Heart right ventricle (tissue), 16 donors: ENCODE results near the gene CCSER2. TPM values are rescaled to one million over a fixed set of nuclear protein-coding genes. Genes with fewer than 3 reads are reported as not detected.

Experiments used
- ATAC-seq, 8 donors: fragments of 200-7000 bp; cut with Tn5 transposase; one replicate each; pipeline ENCODE4 v1.9.1; 2020; ENCODE audit warnings: mild to moderate bottlenecking in 8 of 8, moderate library complexity in 8 of 8, moderate number of reproducible peaks in 1 of 8
- DNase-seq, 2 donors: peaks; one replicate each; pipeline ENCODE4 v3.0.0-alpha.2; 2020
- H3K27ac ChIP-seq, 10 donors: fragments of 200-600 bp; sonication (generic) in 2 of 10; one replicate each; pipeline versions ENCODE4 v1.5.0 to v1.8.0; 2020 to 2022; ENCODE audit warnings: mild to moderate bottlenecking in 3 of 10
- H3K27me3 ChIP-seq, 7 donors: fragments of 200-600 bp; one replicate each; pipeline ENCODE4 v1.8.0; 2021 to 2022; ENCODE audit warnings: mild to moderate bottlenecking in 2 of 7
- H3K36me3 ChIP-seq, 9 donors: fragments of 200-600 bp; sonication (generic) in 1 of 9; one replicate each; pipeline versions ENCODE4 v1.5.0 to v1.8.0; 2020 to 2022; ENCODE audit warnings: mild to moderate bottlenecking in 2 of 9
- H3K4me1 ChIP-seq, 9 donors: fragments of 200-600 bp; sonication (generic) in 1 of 9; one replicate each; pipeline versions ENCODE4 v1.5.0 to v1.8.0; 2020 to 2022; ENCODE audit warnings: mild to moderate bottlenecking in 4 of 9
- H3K4me3 ChIP-seq, 10 donors: fragments of 200-600 bp; sonication (generic) in 2 of 10; one replicate each; pipeline versions ENCODE4 v1.5.0 to v1.8.0; 2020 to 2022; ENCODE audit warnings: mild to moderate bottlenecking in 7 of 10, moderate library complexity in 2 of 10
- H3K9me3 ChIP-seq, 11 donors: fragments of 200-600 bp in 10 of 11; sonication (generic) in 2 of 11; one replicate each; pipeline versions ENCODE4 v1.5.0 to v1.8.0; 2013 to 2022; ENCODE audit warnings: mild to moderate bottlenecking in 2 of 11, control low read depth in 1 of 11, moderate library complexity in 1 of 11
- WGBS, 2 donors: extraction: QIAGEN DNeasy Blood & Tissue Kit; methylation state at CpG; one replicate each; pipeline ENCODE4 v1.1.7; 2013; ENCODE audit warnings: inconsistent platforms in 1 of 2; 5-methylcytosine and 5-hydroxymethylcytosine counted together
- intact Hi-C, 10 donors: fragments of 100-400 bp; cut with DNase I; formaldehyde crosslinking; loops; one replicate each; pipeline versions ENCODE4 v1.11.1 to v1.14.2; 2022
- polyA plus RNA-seq, 2 donors: library from polyadenylated mRNA; stranded (reverse); fragments of 200-250 nt; gene quantifications; one replicate each; pipeline ENCODE4 v1.2.3, GENCODE V29; 2013
- total RNA-seq, 10 donors: library from RNA; stranded (reverse); fragmentation: NEBNext Ultra II Directional in 3 of 10; extraction: Animal tissue kit (Norgen Biotek cat#: 25700) in 3 of 10; gene quantifications; one replicate each; pipeline versions ENCODE4 v1.2.1 to v1.2.4, GENCODE V29; 2021 to 2023
- TF ChIP-seq, protein P1 (sequence below), 9 donors: fragments of 200-600 bp; sonication (generic) in 2 of 9; IDR thresholded peaks; one replicate each; pipeline versions ENCODE4 v1.5.0 to v1.8.0; 2021 to 2022; ENCODE audit warnings: antibody characterized with exemption in 9 of 9, mild to moderate bottlenecking in 5 of 9, moderate library complexity in 1 of 9
- donor health status: Arrhythmogenic right ventricular cardiomyopathy.
- donor health status: ischemic (EF 13 %, LVEDD 7.1; RV severe dilation, severe dysfunction).
- donor health status: healthy with polysubstance abuse.
- donor health status: DM: no; HTN: yes; CAD: no.
- donor health status: DM: no; HTN: no; CAD: no.
- donor health status: ischemic (EF 25% LVEDD 6.9; RV normal size, moderate dysfunction).
- donor health status: ischemic (EF 25% LVEDD 5.7; RV mildly dilated, moderate dysfunction).
- donor health status: healthy.
- donor health status: DM: yes; HTN: yes; CAD: no.
- donor health status: Ischemic cardiomyopathy.
- donor health status: ischemic (EF 35%, LVEDD 5.7; RV mildly dilated, moderate dysfunction).
- donor health status: nonischemic (EF 11% LVEDD 7.7; RV severe dilation, severe dysfunction).
- donor health status: DM: yes; HTN: yes; CAD: no.
- donor health status: PGD.
- donor health status: ischemic (EF 29% LVEDD 5.4; RV normal size, mild dysfunction).
- donor health status: nonischemic (EF 23%, LVEDD 6.1; RV moderate dilation, normal function).

The CCSER2 gene
- total and polyA plus RNA-seq, 12 donors: 27.5 to 252 (median 198) TPM

DNA sequence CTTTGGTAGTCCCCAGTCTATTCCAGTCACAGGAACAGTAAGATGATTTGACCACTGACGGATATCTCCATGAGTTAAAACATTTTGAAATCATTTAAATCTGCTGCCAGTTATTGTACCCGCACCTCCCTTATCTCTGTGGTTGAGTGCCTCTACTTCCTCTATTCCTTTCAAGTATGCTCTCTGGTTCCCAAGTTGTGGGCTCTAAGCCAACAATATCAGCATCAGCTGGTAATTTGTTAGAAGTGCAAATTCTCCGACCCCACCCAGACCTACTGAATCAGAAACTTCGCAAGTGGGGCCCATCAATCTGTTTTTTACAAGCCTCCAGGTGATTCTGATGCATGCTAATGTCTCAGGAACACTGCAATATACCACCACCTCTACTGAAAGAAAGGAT lies 235.5 kb downstream of the CCSER2 start:
- no peak overlapping the region for H3K27ac ChIP-seq
- H3K9me3 ChIP-seq: no peaks in the 10 kb centered on the region
- no peaks in the 10 kb centered on the region for H3K4me1 ChIP-seq
- ATAC-seq (no peak), DNase-seq (no peak)
- peaks cover 4 to 53% (median 19%) of the 10 kb centered on the region in 7 donors for H3K27me3 ChIP-seq
- TF ChIP-seq, protein P1, sequence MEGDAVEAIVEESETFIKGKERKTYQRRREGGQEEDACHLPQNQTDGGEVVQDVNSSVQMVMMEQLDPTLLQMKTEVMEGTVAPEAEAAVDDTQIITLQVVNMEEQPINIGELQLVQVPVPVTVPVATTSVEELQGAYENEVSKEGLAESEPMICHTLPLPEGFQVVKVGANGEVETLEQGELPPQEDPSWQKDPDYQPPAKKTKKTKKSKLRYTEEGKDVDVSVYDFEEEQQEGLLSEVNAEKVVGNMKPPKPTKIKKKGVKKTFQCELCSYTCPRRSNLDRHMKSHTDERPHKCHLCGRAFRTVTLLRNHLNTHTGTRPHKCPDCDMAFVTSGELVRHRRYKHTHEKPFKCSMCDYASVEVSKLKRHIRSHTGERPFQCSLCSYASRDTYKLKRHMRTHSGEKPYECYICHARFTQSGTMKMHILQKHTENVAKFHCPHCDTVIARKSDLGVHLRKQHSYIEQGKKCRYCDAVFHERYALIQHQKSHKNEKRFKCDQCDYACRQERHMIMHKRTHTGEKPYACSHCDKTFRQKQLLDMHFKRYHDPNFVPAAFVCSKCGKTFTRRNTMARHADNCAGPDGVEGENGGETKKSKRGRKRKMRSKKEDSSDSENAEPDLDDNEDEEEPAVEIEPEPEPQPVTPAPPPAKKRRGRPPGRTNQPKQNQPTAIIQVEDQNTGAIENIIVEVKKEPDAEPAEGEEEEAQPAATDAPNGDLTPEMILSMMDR (IDR thresholded peaks at IDR 0.05): no peak
- no peaks in the 10 kb centered on the region for H3K36me3 ChIP-seq
- 31 to 36% methylated on average over 4 of the region's 4 CpGs for WGBS, 2 donors
- intact Hi-C loops: no loop called here
- H3K4me3 ChIP-seq: no peak overlapping the region

DNA sequence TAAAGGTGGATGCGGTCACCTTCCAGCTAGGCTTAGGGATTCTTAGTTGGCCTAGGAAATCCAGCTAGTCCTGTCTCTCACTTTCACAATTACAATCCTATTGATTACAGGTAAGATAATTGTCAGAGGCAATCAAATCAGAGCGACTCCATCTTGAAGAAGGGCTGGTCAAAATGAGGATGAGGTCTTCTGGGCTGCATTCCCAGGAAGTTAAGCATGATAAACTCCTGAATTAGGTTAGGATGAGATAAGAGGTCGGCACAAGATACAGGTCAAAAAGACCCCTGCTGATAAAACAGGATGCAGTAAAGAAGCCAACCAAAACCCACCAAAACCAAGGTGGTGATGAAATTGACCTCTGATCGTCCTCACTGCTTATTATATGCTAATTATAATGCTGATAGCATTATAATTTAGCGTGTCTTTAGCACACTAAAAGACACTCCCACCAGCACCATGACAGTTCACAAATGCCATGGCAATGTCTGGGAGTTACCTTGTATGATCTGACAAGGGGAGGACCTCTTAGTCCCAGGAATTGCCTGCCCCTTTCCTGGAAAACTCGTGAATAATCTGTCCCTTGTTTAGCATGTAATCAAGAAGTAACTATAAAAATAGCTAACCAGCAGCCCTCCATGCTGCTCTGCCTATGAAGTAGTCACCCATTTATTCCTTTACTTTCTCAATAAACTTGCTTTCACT lies 237.6 kb downstream of the CCSER2 start:
- no peak for ATAC-seq
- H3K4me3 ChIP-seq: no peak overlapping the region
- intact Hi-C loops: no loop called here

DNA sequence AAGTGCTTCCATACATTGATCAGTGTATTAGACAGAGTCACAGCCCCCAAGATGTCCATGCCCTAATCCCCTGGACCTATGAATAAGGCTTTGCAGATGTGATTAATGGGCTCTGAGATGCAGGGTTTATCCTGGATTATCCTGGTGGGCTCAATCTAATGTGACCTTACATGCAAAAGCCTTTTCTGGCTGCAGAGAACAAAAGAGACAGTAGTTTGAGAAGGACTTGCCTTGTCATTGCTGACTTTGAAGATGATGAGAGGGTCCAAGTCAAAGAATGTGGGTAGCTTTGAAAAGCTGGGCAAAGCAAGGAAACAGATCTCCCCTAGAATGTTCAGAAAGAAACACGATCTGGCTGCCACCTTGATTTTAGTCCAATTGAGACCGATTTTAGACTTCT lies 238.7 kb downstream of the CCSER2 start:
- ATAC-seq (no peak), DNase-seq (no peak)
- Histone ChIP-seq H3K4me1 (no peaks in the 10 kb centered on the region), H3K27me3 (peaks cover 4 to 59% (median 21%) of the 10 kb centered on the region in 7 donors), H3K4me3 (no peak overlapping the region), H3K36me3 (no peaks in the 10 kb centered on the region), H3K9me3 (no peaks in the 10 kb centered on the region), H3K27ac (no peak overlapping the region)
- intact Hi-C loops: no loop called here
- WGBS, 2 donors: 47 to 48% methylated on average over 2 of the region's 2 CpGs
- TF ChIP-seq, protein P1 (IDR thresholded peaks at IDR 0.05): no peak

More for the DNA sequence above, 237.6 kb downstream of the CCSER2 start:
- H3K27ac ChIP-seq: no peak overlapping the region
- H3K9me3 ChIP-seq: no peaks in the 10 kb centered on the region
- H3K27me3 ChIP-seq: peaks cover 4 to 66% (median 21%) of the 10 kb centered on the region in 7 donors
- no peak for DNase-seq
- TF ChIP-seq, protein P1 (IDR thresholded peaks at IDR 0.05): no peak
- 53 to 56% methylated on average over 6 of the region's 6 CpGs for WGBS, 2 donors
- H3K36me3 ChIP-seq: no peaks in the 10 kb centered on the region
- H3K4me1 ChIP-seq: no peaks in the 10 kb centered on the region

Other genes with a start within 250 kb of the CCSER2 start
- 100 to 1,000 TPM; 316 to 552 (median 463) TPM for gene GHITM, start 189.1 kb upstream of the CCSER2 start, total RNA-seq
- 100 to 1,000 TPM; 123 to 342 TPM for gene GHITM, start 189.1 kb upstream of the CCSER2 start, polyA plus RNA-seq
- not detected for gene GPR15LG, start 154.8 kb upstream of the CCSER2 start, total RNA-seq
- not detected for gene GPR15LG, start 154.8 kb upstream of the CCSER2 start, polyA plus RNA-seq
- gene CDHR1, start 134.1 kb upstream of the CCSER2 start, total RNA-seq: 1 to 10 TPM in 3 of 10 donors, under 1 TPM in 7; 0.12 to 1.3 (median 0.49) TPM
- under 1 TPM; 0.12 to 0.29 TPM for gene CDHR1, start 134.1 kb upstream of the CCSER2 start, polyA plus RNA-seq
- gene LRIT2, start 103.0 kb upstream of the CCSER2 start, total RNA-seq: not detected
- gene LRIT2, start 103.0 kb upstream of the CCSER2 start, polyA plus RNA-seq: not detected
- under 1 TPM in 2 of 10 donors, not detected in 8; 0.10 to 0.17 TPM for gene LRIT1, start 87.0 kb upstream of the CCSER2 start, total RNA-seq
- gene LRIT1, start 87.0 kb upstream of the CCSER2 start, polyA plus RNA-seq: not detected
- 1 to 10 TPM in 1 of 10 donors, under 1 TPM in 4, not detected in 5; 0.13 to 3.1 (median 0.53) TPM for gene RGR, start 83.5 kb upstream of the CCSER2 start, total RNA-seq
- 1 to 10 TPM in 1 of 2 donors, under 1 TPM in 1; 0.16 to 4.0 TPM for gene RGR, start 83.5 kb upstream of the CCSER2 start, polyA plus RNA-seq